Measurements from ENCODE around the gene TMEM239. TPM values are rescaled to one million over a fixed set of nuclear protein-coding genes. Genes with fewer than 3 reads are reported as not detected.

TMEM239 gene
- polyA plus RNA-seq, 1 experiment: not detected

GRCh38 chr20:2816583-2817340 is 598 bp downstream of the TMEM239 start:
- Histone ChIP-seq H3K4me3 (ENCODE audit: low read depth, low read length) (no peak overlapping the region), H3K27me3 (ENCODE audit: control insufficient read depth, insufficient read depth, low read length) (peaks cover 6% of the 10 kb centered on the region), H3K9me3 (ENCODE audit: control insufficient read depth, insufficient read depth, low read length) (no peaks in the 10 kb centered on the region; the same call in 1 of the 2 replicates), H3K27ac (ENCODE audit: low read depth, low read length) (no peak overlapping the region)
- DNase-seq (ENCODE audit: low read depth, low spot score): no peak
- no peak for TF ChIP-seq CTCF (IDR thresholded peaks at IDR 0.05; ENCODE audit: low read depth, low read length)
- ChIA-PET POLR2A (interaction anchor here (0.6 to 1.0 kb wide), 2 partner anchors 10 to 24 kb away, joined by 3 read pairs; partner anchors contain the start of genes PCED1A and VPS16), CTCF (no interaction called here)

GRCh38 chr20:2817341-2817726 is 1.2 kb downstream of the TMEM239 start:
- POLR2A ChIA-PET: interaction anchor here (1.0 kb wide), 1 partner anchor 23 kb away, joined by 3 read pairs; the partner anchor contains the start of genes PCED1A and VPS16
- H3K27me3 ChIP-seq (ENCODE audit: control insufficient read depth, insufficient read depth, low read length): peaks cover 6% of the 10 kb centered on the region
- H3K9me3 ChIP-seq (ENCODE audit: control insufficient read depth, insufficient read depth, low read length): no peaks in the 10 kb centered on the region; the same call in 1 of the 2 replicates
- no peak for TF ChIP-seq CTCF (IDR thresholded peaks at IDR 0.05; ENCODE audit: low read depth, low read length)
- CTCF ChIA-PET: no interaction called here
- H3K4me3 ChIP-seq (ENCODE audit: low read depth, low read length): no peak overlapping the region
- DNase-seq (ENCODE audit: low read depth, low spot score): no peak
- no peak overlapping the region for H3K27ac ChIP-seq (ENCODE audit: low read depth, low read length)

GRCh38 chr20:2817891-2818595 is 1.9 kb downstream of the TMEM239 start:
- no peak overlapping the region for H3K4me3 ChIP-seq (ENCODE audit: low read depth, low read length)
- no peaks in the 10 kb centered on the region; the same call in 1 of the 2 replicates for H3K9me3 ChIP-seq (ENCODE audit: control insufficient read depth, insufficient read depth, low read length)
- peaks cover 6% of the 10 kb centered on the region for H3K27me3 ChIP-seq (ENCODE audit: control insufficient read depth, insufficient read depth, low read length)
- CTCF ChIA-PET: no interaction called here
- TF ChIP-seq CTCF (IDR thresholded peaks at IDR 0.05; ENCODE audit: low read depth, low read length): no peak
- DNase-seq (ENCODE audit: low read depth, low spot score): no peak
- POLR2A ChIA-PET: interaction anchor here (1.0 kb wide), 2 partner anchors 9 to 22 kb away, joined by 3 to 6 read pairs; partner anchors contain the start of genes PCED1A and VPS16
- no peak overlapping the region for H3K27ac ChIP-seq (ENCODE audit: low read depth, low read length)

- no peak for TF ChIP-seq CTCF (IDR thresholded peaks at IDR 0.05; ENCODE audit: low read depth, low read length)
- CTCF ChIA-PET: interaction anchor here (1.0 kb wide), 1 partner anchor 24 kb away, joined by 3 read pairs; no protein-coding TSS in a partner anchor
- no peak for DNase-seq (ENCODE audit: low read depth, low spot score)
- Histone ChIP-seq H3K27ac (ENCODE audit: low read depth, low read length) (peak overlapping the region; percentile 70), H3K4me3 (ENCODE audit: low read depth, low read length) (peak overlapping the region; percentile 20; the same call in 1 of the 2 replicates), H3K27me3 (ENCODE audit: control insufficient read depth, insufficient read depth, low read length) (peaks cover 6% of the 10 kb centered on the region), H3K9me3 (ENCODE audit: control insufficient read depth, insufficient read depth, low read length) (no peaks in the 10 kb centered on the region; the same call in 1 of the 2 replicates)
- POLR2A ChIA-PET: interaction anchor here (0.8 kb wide), 1 partner anchor 58 kb away, joined by 8 read pairs; no protein-coding TSS in a partner anchor
These were observed 4.1 kb downstream of the TMEM239 start for GRCh38 chr20:2820084-2820895.
